ENCODE measurements around the gene LHFPL5.

- TF ChIP-seq CTCF (IDR thresholded peaks at IDR 0.05; ENCODE audit: borderline replicate concordance, extremely low read depth, low read length, poor library complexity, severe bottlenecking) = no peak
- no peak for TF ChIP-seq EZH2 (IDR thresholded peaks at IDR 0.05; ENCODE audit: borderline replicate concordance, low read depth, low read length, severe bottlenecking)
Measured at GRCh38 chr6:35784200-35784599, 21.0 kb upstream of the LHFPL5 start.

Data from DND-41 (cell line).